Loucy (cell line): ENCODE results near the gene SLC39A8.

Source experiments
- H2AFZ ChIP-seq: fragments of 200-600 bp; sonication (generic); 2 replicates; pipeline ENCODE4 v1.6.0; 2016; ENCODE audit warnings: antibody characterized with exemption, mild to moderate bottlenecking, low read length, moderate library complexity
- H3F3A ChIP-seq: fragments of 200-600 bp; 2 replicates; pipeline ENCODE4 v1.6.0; 2016; ENCODE audit warnings: antibody characterized with exemption, low read depth, mild to moderate bottlenecking
- H3K27me3 ChIP-seq: fragments of 200-600 bp; sonication (generic); 2 replicates; pipeline ENCODE4 v1.6.1; 2014; ENCODE audit warnings: low read length, mild to moderate bottlenecking; ENCODE audit not compliant: insufficient read depth, poor library complexity, severe bottlenecking
- H3K36me3 ChIP-seq: fragments of 200-600 bp; sonication (generic); 2 replicates; pipeline ENCODE4 v1.6.1; 2016; ENCODE audit warnings: low read length; ENCODE audit not compliant: insufficient read depth
- H3K4me1 ChIP-seq: fragments of 200-600 bp; sonication (generic); 2 replicates; pipeline ENCODE4 v1.5.1; 2014; ENCODE audit warnings: low read length, mild to moderate bottlenecking; ENCODE audit not compliant: insufficient read depth, poor library complexity, severe bottlenecking
- H3K4me2 ChIP-seq: fragments of 200-600 bp; sonication (generic); 2 replicates; pipeline ENCODE4 v1.6.0; 2014; ENCODE audit warnings: antibody characterized with exemption, low read length, low read depth, mild to moderate bottlenecking; ENCODE audit not compliant: poor library complexity, severe bottlenecking
- H3K4me3 ChIP-seq: fragments of 200-600 bp; sonication (generic); 2 replicates; pipeline ENCODE4 v1.5.1; 2014; ENCODE audit warnings: low read length, mild to moderate bottlenecking, mixed read lengths; ENCODE audit not compliant: poor library complexity, severe bottlenecking
- H3K79me2 ChIP-seq: fragments of 200-600 bp; sonication (generic); 2 replicates; pipeline ENCODE4 v1.6.1; 2014; ENCODE audit warnings: low read length; ENCODE audit not compliant: insufficient read depth
- H3K9ac ChIP-seq: fragments of 200-600 bp; sonication (generic); 2 replicates; pipeline ENCODE4 v1.6.0; 2014; ENCODE audit warnings: mild to moderate bottlenecking, low read depth, low read length, moderate library complexity; ENCODE audit not compliant: poor library complexity, severe bottlenecking
- H3K9me2 ChIP-seq: fragments of 200-600 bp; sonication (generic); replicated peaks from 2 replicates; pipeline ENCODE4 v1.6.1; 2016; ENCODE audit warnings: low read depth, low read length, mixed read lengths
- H3K9me3 ChIP-seq: fragments of 200-600 bp; sonication (generic); 2 replicates; pipeline ENCODE4 v1.6.1; 2014; ENCODE audit warnings: mild to moderate bottlenecking, antibody characterized with exemption, low read length, low read depth; ENCODE audit not compliant: insufficient read depth
- H4K20me1 ChIP-seq: fragments of 200-600 bp; sonication (generic); 2 replicates; pipeline ENCODE4 v1.6.0; 2014; ENCODE audit warnings: antibody characterized with exemption, low read length, mild to moderate bottlenecking; ENCODE audit not compliant: insufficient read depth, poor library complexity, severe bottlenecking
- CTCF ChIP-seq: fragments of 200-600 bp; sonication (generic); conservative IDR thresholded peaks from 2 replicates; pipeline ENCODE4 v1.5.1; 2014; ENCODE audit warnings: mild to moderate bottlenecking, antibody characterized with exemption, low read length
- EZH2phosphoT487 ChIP-seq: fragments of 200-600 bp; IDR thresholded peaks from 2 replicates; pipeline ENCODE4 v1.6.1; 2018; ENCODE audit warnings: antibody characterized with exemption, mild to moderate bottlenecking, moderate library complexity, borderline replicate concordance

SLC39A8 gene

GRCh38 chr4:102253860-102254259, 91.4 kb downstream of the SLC39A8 start:
- Histone ChIP-seq H3K4me2 (no peak overlapping the region), H3K4me3 (no peak overlapping the region), H3K9me2 (no peaks in the 10 kb centered on the region), H3K36me3 (no peaks in the 10 kb centered on the region), H3F3A (no peaks in the 10 kb centered on the region), H3K27me3 (no peaks in the 10 kb centered on the region), H3K79me2 (no peaks in the 10 kb centered on the region), H2AFZ (no peak overlapping the region), H4K20me1 (no peaks in the 10 kb centered on the region), H3K9ac (no peak overlapping the region), H3K9me3 (no peaks in the 10 kb centered on the region), H3K4me1 (no peaks in the 10 kb centered on the region)
- TF ChIP-seq EZH2phosphoT487 (no peak), CTCF (no peak)

DNA sequence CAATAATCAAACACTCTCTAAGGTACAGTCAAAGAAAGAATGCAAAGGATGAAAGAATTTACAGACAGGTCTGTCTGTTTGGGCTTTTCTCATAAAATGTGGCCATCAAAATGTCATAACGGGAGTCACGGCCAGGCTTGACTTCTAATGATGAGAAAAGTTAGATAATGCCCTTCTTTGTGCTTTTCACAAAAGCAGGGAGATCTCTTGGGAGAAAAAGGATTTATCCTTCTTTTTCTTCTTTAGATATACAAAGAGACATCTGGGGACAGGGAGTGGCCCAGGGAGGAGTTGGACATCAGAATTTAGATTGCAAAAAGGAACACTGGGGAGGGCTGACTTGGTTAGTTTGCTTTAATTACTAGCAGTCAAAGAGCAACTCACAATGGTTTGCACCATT, 93.1 kb downstream of the SLC39A8 start:
- H3K9me3 ChIP-seq, result no peaks in the 10 kb centered on the region
- H3K4me2 ChIP-seq, result no peak overlapping the region
- no peaks in the 10 kb centered on the region for H3K36me3 ChIP-seq
- H4K20me1 ChIP-seq, result no peaks in the 10 kb centered on the region
- no peak overlapping the region for H2AFZ ChIP-seq
- H3K4me1 ChIP-seq, result no peaks in the 10 kb centered on the region
- no peak overlapping the region for H3K9ac ChIP-seq
- no peaks in the 10 kb centered on the region for H3F3A ChIP-seq
- no peak overlapping the region for H3K4me3 ChIP-seq
- TF ChIP-seq EZH2phosphoT487 (no peak), CTCF (no peak)
- no peaks in the 10 kb centered on the region for H3K9me2 ChIP-seq
- H3K27me3 ChIP-seq, result no peaks in the 10 kb centered on the region
- H3K79me2 ChIP-seq, result no peaks in the 10 kb centered on the region

- Histone ChIP-seq H3K4me3 (no peak overlapping the region), H3K9ac (no peak overlapping the region), H3K4me1 (no peaks in the 10 kb centered on the region), H3K4me2 (no peak overlapping the region), H4K20me1 (no peaks in the 10 kb centered on the region), H3K9me3 (no peaks in the 10 kb centered on the region), H2AFZ (no peak overlapping the region), H3K36me3 (no peaks in the 10 kb centered on the region), H3K27me3 (no peaks in the 10 kb centered on the region), H3F3A (no peaks in the 10 kb centered on the region), H3K9me2 (no peaks in the 10 kb centered on the region), H3K79me2 (no peaks in the 10 kb centered on the region)
- TF ChIP-seq CTCF, result no peak
- no peak for TF ChIP-seq EZH2phosphoT487
Measured at GRCh38 chr4:102250341-102250740, 94.9 kb downstream of the SLC39A8 start.
